Ovary (tissue), 9 donors: ENCODE data around the gene RERG. TPM values are rescaled to one million over a fixed set of nuclear protein-coding genes. Genes with fewer than 3 reads are reported as not detected.
"Not testable (repeated sequence)": the region's sequence is repeated elsewhere in the genome, so short reads cannot be mapped to it uniquely, and the experiment has no call there.

Experiments
- DNase-seq, 5 donors: peaks; one replicate each; pipeline ENCODE4 v3.0.0-alpha.2; 2019 to 2020
- H3K27ac ChIP-seq, 2 donors: fragments of 200-600 bp; one replicate each; pipeline versions ENCODE4 v1.5.1 to v1.8.0; 2019 to 2022
- H3K27me3 ChIP-seq: fragments of 200-600 bp; one replicate; pipeline ENCODE4 v1.8.0; 2022
- H3K36me3 ChIP-seq: fragments of 200-600 bp; sonication (generic); one replicate; pipeline ENCODE4 v1.5.1; 2019
- H3K4me1 ChIP-seq: one replicate; pipeline ENCODE4 v1.8.1; 2013; ENCODE audit warnings: mild to moderate bottlenecking, moderate library complexity; ENCODE audit not compliant: insufficient read depth
- H3K4me3 ChIP-seq: fragments of 200-600 bp; sonication (generic); one replicate; pipeline ENCODE4 v1.5.1; 2017
- H3K9me3 ChIP-seq, 2 donors: fragments of 200-600 bp in 1 of 2; sonication (generic) in 1 of 2; one replicate each; pipeline versions ENCODE4 v1.5.1 to v1.8.1; 2013 to 2019; ENCODE audit warnings: mild to moderate bottlenecking in 1 of 2, moderate library complexity in 1 of 2
- CTCF ChIP-seq, 3 donors: fragments of 450-650 bp in 2 of 3; fragments of 200-600 bp in 1 of 3; IDR thresholded peaks; one replicate each; pipeline versions ENCODE4 v1.5.1 to v1.8.0; 2016 to 2022; ENCODE audit warnings: antibody characterized with exemption in 3 of 3, mild to moderate bottlenecking in 1 of 3
- EP300 ChIP-seq: sonication (generic); formaldehyde crosslinking; IDR thresholded peaks from one replicate; pipeline ENCODE4 v1.6.1; 2017; ENCODE audit warnings: antibody characterized with exemption
- POLR2A ChIP-seq: fragments of 450-650 bp; IDR thresholded peaks from one replicate; pipeline ENCODE4 v1.6.1; 2017; ENCODE audit warnings: antibody characterized with exemption, mild to moderate bottlenecking, moderate library complexity
- WGBS, 3 donors: extraction: QIAGEN DNeasy Blood & Tissue Kit in 1 of 3; methylation state at CpG; one replicate each; pipeline versions ENCODE4 v1.1.5 to v1.1.7; 2013 to 2017; 5-methylcytosine and 5-hydroxymethylcytosine counted together
- intact Hi-C, 4 donors: fragments of 100-400 bp; cut with DNase I; formaldehyde crosslinking; loops; one replicate each; pipeline versions ENCODE4 v1.11.0 to v1.15.1; 2022 to 2023
- polyA plus RNA-seq, 2 donors: library from polyadenylated mRNA; stranded (reverse); fragments of 200-250 nt in 1 of 2; fragments of 350-450 nt in 1 of 2; fragmentation: Illumina TruSeq in 1 of 2; extraction: RNeasy Lipid Tissue Mini Kit (QIAGEN cat#74804) in 1 of 2; gene quantifications; one replicate each; pipeline ENCODE4 v1.2.3, GENCODE V29; 2013 to 2014
- total RNA-seq, 7 donors: library from RNA; depleted of rRNA in 2 of 7; stranded (reverse); fragments of >200 nt in 2 of 7; fragmentation: NEBNext Ultra II Directional in 3 of 7; extraction: Animal tissue kit (Norgen Biotek cat#: 25700) in 3 of 7; gene quantifications; one replicate each; pipeline versions ENCODE4 v1.1.0 to v1.2.4, GENCODE V29; 2016 to 2023
- donor health status: DM: no; HTN: no; CAD: no; lungs with moderate emphysema.
- donor health status: DM: no; HTN: no; CAD: no.
- donor health status: Bipolar disorder and iron deficiency.
- donor health status: DM: yes; HTN: yes; CAD: no.
- donor health status: DM: no; HTN: no; CAD: no.
- donor health status: DM: yes; HTN: yes; CAD: no.

The RERG gene
- total and polyA plus RNA-seq, 9 donors = 12.9 to 96.8 (median 36.7) TPM

- WGBS, 3 donors = 59 to 63% (median 62%) methylated on average over 1 of the region's 1 CpG
- TF ChIP-seq POLR2A (no peak), CTCF (IDR thresholded peaks at IDR 0.05) (no peak), EP300 (no peak)
- H3K27ac ChIP-seq = no peak overlapping the region
Measured at GRCh38 chr12:15088105-15088504, 133.1 kb downstream of the RERG start.

GRCh38 chr12:15077751-15078150 lies 143.5 kb downstream of the RERG start:
- DNase-seq, intact Hi-C loops, H3K4me1 ChIP-seq, H3K36me3 ChIP-seq, H3K27me3 ChIP-seq, H3K4me3 ChIP-seq, H3K27ac ChIP-seq, H3K9me3 ChIP-seq: not testable (repeated sequence)
- WGBS, 3 donors = 84 to 89% (median 88%) methylated on average over 2 of the region's 2 CpGs

More at GRCh38 chr12:15088105-15088504, 133.1 kb downstream of the RERG start:
- Histone ChIP-seq H3K36me3 (no peaks in the 10 kb centered on the region), H3K4me3 (no peak overlapping the region), H3K4me1 (no peaks in the 10 kb centered on the region), H3K27me3 (no peaks in the 10 kb centered on the region), H3K9me3 (no peaks in the 10 kb centered on the region)
- DNase-seq = no peak
- intact Hi-C loops = no loop called here

GRCh38 chr12:15074351-15074750 lies 146.9 kb downstream of the RERG start:
- intact Hi-C loops = no loop called here
- Histone ChIP-seq H3K4me1 (no peaks in the 10 kb centered on the region), H3K36me3 (no peaks in the 10 kb centered on the region), H3K27ac (no peak overlapping the region), H3K27me3 (no peaks in the 10 kb centered on the region), H3K9me3 (no peaks in the 10 kb centered on the region), H3K4me3 (no peak overlapping the region)
- DNase-seq = no peak
- TF ChIP-seq CTCF (IDR thresholded peaks at IDR 0.05) (no peak), EP300 (no peak), POLR2A (no peak)
- 92 to 98% (median 95%) methylated on average over 1 of the region's 1 CpG for WGBS, 3 donors

- Histone ChIP-seq H3K4me3 (no peak overlapping the region), H3K4me1 (no peaks in the 10 kb centered on the region), H3K27me3 (no peaks in the 10 kb centered on the region), H3K9me3 (no peaks in the 10 kb centered on the region), H3K27ac (no peak overlapping the region), H3K36me3 (no peaks in the 10 kb centered on the region)
- TF ChIP-seq CTCF (IDR thresholded peaks at IDR 0.05) (no peak), EP300 (no peak), POLR2A (no peak)
- no peak for DNase-seq
- 90 to 98% (median 96%) methylated on average over 1 of the region's 1 CpG for WGBS, 3 donors
- intact Hi-C loops = no loop called here
Measured at GRCh38 chr12:15059123-15059522, 162.1 kb downstream of the RERG start.

Other genes starting within 250 kb of the RERG start
- gene PDE6H, start 248.4 kb downstream of the RERG start, total RNA-seq = not detected
- gene PDE6H, start 248.4 kb downstream of the RERG start, polyA plus RNA-seq = not detected
- 1 to 10 TPM in 3 of 7 donors, under 1 TPM in 4; 0.30 to 2.1 (median 0.83) TPM for gene PTPRO, start 101.1 kb upstream of the RERG start, total RNA-seq
- 1 to 10 TPM in 1 of 2 donors, under 1 TPM in 1; 0.58 to 3.7 TPM for gene PTPRO, start 101.1 kb upstream of the RERG start, polyA plus RNA-seq